22Rv1 (cell line): ENCODE results near the gene STARD9.

ENCODE experiments used
- H3K27ac ChIP-seq: fragments of 450-650 bp; 2 replicates; pipeline ENCODE4 v1.5.1; 2017
- ZFX ChIP-seq: fragments of 450-650 bp; IDR thresholded peaks from 2 replicates; pipeline ENCODE4 v1.6.1; 2017; ENCODE audit warnings: antibody characterized with exemption, borderline replicate concordance
- TF ChIP-seq, protein P1 (sequence below): fragments of 450-650 bp; IDR thresholded peaks from 2 replicates; pipeline ENCODE4 v1.5.1; 2017; ENCODE audit warnings: mild to moderate bottlenecking

Gene STARD9

GRCh38 chr15:42692997-42693396 lies 117.6 kb downstream of the STARD9 start:
- no peak overlapping the region for H3K27ac ChIP-seq
- no peak for TF ChIP-seq ZFX
- TF ChIP-seq, protein P1, sequence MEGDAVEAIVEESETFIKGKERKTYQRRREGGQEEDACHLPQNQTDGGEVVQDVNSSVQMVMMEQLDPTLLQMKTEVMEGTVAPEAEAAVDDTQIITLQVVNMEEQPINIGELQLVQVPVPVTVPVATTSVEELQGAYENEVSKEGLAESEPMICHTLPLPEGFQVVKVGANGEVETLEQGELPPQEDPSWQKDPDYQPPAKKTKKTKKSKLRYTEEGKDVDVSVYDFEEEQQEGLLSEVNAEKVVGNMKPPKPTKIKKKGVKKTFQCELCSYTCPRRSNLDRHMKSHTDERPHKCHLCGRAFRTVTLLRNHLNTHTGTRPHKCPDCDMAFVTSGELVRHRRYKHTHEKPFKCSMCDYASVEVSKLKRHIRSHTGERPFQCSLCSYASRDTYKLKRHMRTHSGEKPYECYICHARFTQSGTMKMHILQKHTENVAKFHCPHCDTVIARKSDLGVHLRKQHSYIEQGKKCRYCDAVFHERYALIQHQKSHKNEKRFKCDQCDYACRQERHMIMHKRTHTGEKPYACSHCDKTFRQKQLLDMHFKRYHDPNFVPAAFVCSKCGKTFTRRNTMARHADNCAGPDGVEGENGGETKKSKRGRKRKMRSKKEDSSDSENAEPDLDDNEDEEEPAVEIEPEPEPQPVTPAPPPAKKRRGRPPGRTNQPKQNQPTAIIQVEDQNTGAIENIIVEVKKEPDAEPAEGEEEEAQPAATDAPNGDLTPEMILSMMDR, result no peak

DNA sequence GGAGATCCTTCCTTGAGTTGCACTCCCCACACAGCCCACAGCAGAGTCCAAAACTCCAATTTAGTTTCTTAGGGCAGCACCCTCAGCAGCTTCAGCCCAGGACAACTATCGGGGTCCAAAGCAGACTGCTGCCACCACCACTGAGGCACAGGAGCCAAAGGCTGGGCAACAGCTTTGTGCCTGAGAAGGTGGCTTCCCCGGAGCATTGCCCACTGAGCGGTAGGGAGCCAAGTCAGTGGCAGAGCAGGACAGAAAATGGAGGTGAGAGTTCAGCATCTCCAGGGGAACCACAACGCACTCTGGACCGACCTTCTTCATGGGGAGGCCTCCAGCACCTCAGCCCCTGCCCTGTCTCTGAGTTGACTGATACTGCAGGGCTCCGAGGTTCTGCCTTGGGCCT lies 118.1 kb downstream of the STARD9 start:
- no peak overlapping the region for H3K27ac ChIP-seq
- TF ChIP-seq, protein P1, result no peak
- TF ChIP-seq ZFX, result no peak

DNA sequence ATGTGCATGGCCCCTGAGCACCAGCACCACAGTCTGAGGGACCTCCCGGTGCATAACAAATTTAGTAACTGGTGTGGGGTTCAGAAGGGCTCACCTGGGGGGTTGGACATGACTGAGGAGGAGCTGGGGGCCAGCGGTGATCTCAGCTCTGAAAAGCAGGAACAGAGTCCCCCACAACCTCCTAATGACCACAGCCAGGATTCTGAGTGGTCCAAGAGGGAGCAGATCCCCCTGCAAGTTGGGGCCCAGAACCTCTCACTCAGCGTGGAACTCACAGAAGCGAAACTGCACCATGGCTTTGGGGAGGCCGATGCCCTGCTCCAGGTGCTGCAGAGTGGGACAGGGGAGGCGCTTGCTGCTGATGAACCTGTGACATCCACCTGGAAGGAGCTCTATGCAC lies 118.5 kb downstream of the STARD9 start:
- no peak overlapping the region for H3K27ac ChIP-seq
- no peak for TF ChIP-seq ZFX
- TF ChIP-seq, protein P1, result no peak

- TF ChIP-seq, protein P1, result no peak
- TF ChIP-seq ZFX, result no peak
- no peak overlapping the region for H3K27ac ChIP-seq
These were observed 119.0 kb downstream of the STARD9 start for GRCh38 chr15:42694398-42694797.

DNA sequence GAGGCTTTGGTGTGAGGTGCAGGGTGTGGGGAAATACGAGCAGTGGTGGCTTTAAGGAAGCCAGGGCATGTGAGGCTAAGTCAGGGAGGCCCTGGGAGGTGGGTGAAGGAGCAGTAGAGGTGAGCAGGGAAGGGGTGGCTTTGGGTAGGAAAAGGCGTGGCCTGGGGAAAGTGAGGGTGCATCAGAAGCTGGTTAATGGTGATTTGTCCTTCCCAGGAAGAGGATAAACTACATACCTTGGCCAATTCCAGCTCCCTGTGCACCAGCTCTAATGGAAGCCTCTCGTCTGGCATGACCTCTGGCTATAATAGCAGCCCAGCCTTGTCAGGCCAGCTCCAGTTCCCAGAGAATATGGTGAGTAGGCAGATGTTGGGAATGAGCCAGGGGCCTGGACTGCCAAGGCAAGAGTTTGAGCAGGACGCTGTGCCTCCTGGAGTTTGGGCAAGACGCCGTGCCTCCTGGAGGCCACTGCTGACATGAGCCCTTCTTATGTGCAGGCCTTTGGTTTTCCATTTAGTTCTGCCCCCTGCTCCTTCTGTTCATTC lies 120.2 kb downstream of the STARD9 start:
- H3K27ac ChIP-seq, result no peak overlapping the region
- no peak for TF ChIP-seq ZFX
- TF ChIP-seq, protein P1, result no peak

GRCh38 chr15:42696626-42697025 lies 121.2 kb downstream of the STARD9 start:
- TF ChIP-seq, protein P1, result no peak
- no peak for TF ChIP-seq ZFX
- no peak overlapping the region for H3K27ac ChIP-seq

- no peak overlapping the region for H3K27ac ChIP-seq
- no peak for TF ChIP-seq ZFX
- TF ChIP-seq, protein P1, result peak; percentile 91
These were observed 129.1 kb downstream of the STARD9 start for GRCh38 chr15:42704492-42704926.
